ENCODE results near the gene RNF145.

DNA sequence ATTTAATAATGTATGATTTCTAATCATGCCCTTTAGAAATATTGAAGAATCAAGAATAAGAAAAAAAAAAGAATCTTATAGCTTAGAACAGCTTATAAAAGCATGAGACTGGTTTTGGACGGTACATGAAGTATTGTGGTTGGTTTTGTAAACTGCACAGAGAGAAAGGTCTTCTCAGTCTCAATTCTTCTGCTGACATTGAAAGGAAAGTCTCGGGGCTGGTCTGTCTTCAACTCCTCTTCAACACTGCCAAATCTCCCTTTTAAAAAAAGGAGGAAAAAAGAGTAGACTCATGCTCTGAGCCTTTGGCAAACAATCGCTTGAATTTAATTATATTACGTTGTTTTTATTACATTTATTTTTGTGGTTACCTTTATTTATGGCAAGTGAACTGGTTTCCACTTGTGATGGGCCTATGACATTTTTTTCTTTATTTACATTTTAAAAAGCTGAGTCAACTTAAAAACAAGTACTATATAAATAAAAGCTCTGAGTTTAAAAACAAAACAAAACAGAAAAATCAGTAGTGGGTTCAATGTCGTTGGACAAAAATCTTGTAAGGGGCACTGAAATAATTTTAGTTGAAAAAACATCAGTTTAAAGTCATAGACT, 76.8 kb downstream of the RNF145 start:
- TF ChIP-seq EZH2 (optimal IDR thresholded peaks at IDR 0.05; ENCODE audit: low read depth, low read length) (no peak), EZH2phosphoT487 (IDR thresholded peaks at IDR 0.05; ENCODE audit: low read length) (no peak)
- TF ChIP-seq, protein P1, sequence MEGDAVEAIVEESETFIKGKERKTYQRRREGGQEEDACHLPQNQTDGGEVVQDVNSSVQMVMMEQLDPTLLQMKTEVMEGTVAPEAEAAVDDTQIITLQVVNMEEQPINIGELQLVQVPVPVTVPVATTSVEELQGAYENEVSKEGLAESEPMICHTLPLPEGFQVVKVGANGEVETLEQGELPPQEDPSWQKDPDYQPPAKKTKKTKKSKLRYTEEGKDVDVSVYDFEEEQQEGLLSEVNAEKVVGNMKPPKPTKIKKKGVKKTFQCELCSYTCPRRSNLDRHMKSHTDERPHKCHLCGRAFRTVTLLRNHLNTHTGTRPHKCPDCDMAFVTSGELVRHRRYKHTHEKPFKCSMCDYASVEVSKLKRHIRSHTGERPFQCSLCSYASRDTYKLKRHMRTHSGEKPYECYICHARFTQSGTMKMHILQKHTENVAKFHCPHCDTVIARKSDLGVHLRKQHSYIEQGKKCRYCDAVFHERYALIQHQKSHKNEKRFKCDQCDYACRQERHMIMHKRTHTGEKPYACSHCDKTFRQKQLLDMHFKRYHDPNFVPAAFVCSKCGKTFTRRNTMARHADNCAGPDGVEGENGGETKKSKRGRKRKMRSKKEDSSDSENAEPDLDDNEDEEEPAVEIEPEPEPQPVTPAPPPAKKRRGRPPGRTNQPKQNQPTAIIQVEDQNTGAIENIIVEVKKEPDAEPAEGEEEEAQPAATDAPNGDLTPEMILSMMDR (IDR thresholded peaks at IDR 0.05; ENCODE audit: low read length): no peak

Measured in MM.1S (cell line).